Esophagus squamous epithelium (tissue), 4 donors: ENCODE data around the gene ITPR2.

Source experiments
- POLR2A ChIP-seq, 4 donors: fragments of 450-650 bp; IDR thresholded peaks; one replicate each; pipeline ENCODE4 v1.6.1; 2017; ENCODE audit warnings: antibody characterized with exemption in 4 of 4, mild to moderate bottlenecking in 4 of 4, moderate library complexity in 3 of 4
- TF ChIP-seq, protein P1 (sequence below), 6 experiments: fragments of 450-650 bp in 4 of 6; fragments of 200-600 bp in 2 of 6; sonication (generic) in 2 of 6; IDR thresholded peaks; one replicate each; pipeline ENCODE4 v1.5.1; 2016 to 2019; ENCODE audit warnings: antibody characterized with exemption in 6 of 6, mild to moderate bottlenecking in 4 of 6, moderate library complexity in 4 of 6

- TF ChIP-seq, protein P1, sequence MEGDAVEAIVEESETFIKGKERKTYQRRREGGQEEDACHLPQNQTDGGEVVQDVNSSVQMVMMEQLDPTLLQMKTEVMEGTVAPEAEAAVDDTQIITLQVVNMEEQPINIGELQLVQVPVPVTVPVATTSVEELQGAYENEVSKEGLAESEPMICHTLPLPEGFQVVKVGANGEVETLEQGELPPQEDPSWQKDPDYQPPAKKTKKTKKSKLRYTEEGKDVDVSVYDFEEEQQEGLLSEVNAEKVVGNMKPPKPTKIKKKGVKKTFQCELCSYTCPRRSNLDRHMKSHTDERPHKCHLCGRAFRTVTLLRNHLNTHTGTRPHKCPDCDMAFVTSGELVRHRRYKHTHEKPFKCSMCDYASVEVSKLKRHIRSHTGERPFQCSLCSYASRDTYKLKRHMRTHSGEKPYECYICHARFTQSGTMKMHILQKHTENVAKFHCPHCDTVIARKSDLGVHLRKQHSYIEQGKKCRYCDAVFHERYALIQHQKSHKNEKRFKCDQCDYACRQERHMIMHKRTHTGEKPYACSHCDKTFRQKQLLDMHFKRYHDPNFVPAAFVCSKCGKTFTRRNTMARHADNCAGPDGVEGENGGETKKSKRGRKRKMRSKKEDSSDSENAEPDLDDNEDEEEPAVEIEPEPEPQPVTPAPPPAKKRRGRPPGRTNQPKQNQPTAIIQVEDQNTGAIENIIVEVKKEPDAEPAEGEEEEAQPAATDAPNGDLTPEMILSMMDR (IDR thresholded peaks at IDR 0.05), result no peak
- no peak for TF ChIP-seq POLR2A (IDR thresholded peaks at IDR 0.05)
Measured at GRCh38 chr12:26694402-26694801, 138.6 kb downstream of the ITPR2 start.
